ENCODE results near the gene RPUSD2.
"Not testable (repeated sequence)": the region's sequence is repeated elsewhere in the genome, so short reads cannot be mapped to it uniquely, and the experiment has no call there.

The RPUSD2 gene

GRCh38 chr15:40575113-40575512, 6.0 kb downstream of the RPUSD2 start:
- DNase-seq: no peak
- no peak for TF ChIP-seq CTCF (IDR thresholded peaks at IDR 0.05; ENCODE audit: low read depth, low read length)
- Histone ChIP-seq H3K4me1 (no peaks in the 10 kb centered on the region; the same call in 1 of the 2 replicates), H3K9me3 (no peaks in the 10 kb centered on the region), H3K36me3 (peaks cover 27% of the 10 kb centered on the region), H3K27me3 (no peaks in the 10 kb centered on the region), H3K4me3 (ENCODE audit: low read depth, low read length) (no peak overlapping the region)

- H3K4me3 ChIP-seq (ENCODE audit: low read depth, low read length); H3K4me1 ChIP-seq; H3K27me3 ChIP-seq; H3K9me3 ChIP-seq; DNase-seq: not testable (repeated sequence)
- H3K36me3 ChIP-seq: peaks cover 20% of the 10 kb centered on the region
Observed at GRCh38 chr15:40576914-40577313, 7.8 kb downstream of the RPUSD2 start.

- no peaks in the 10 kb centered on the region for H3K27me3 ChIP-seq
- no peak for DNase-seq
- no peak overlapping the region for H3K4me3 ChIP-seq (ENCODE audit: low read depth, low read length)
- H3K4me1 ChIP-seq: no peaks in the 10 kb centered on the region
- no peak for TF ChIP-seq CTCF (IDR thresholded peaks at IDR 0.05; ENCODE audit: low read depth, low read length)
- peaks cover 11% of the 10 kb centered on the region for H3K36me3 ChIP-seq
- H3K9me3 ChIP-seq: no peaks in the 10 kb centered on the region
Observed at GRCh38 chr15:40578892-40579291, 9.8 kb downstream of the RPUSD2 start.

GRCh38 chr15:40581796-40582195, 12.7 kb downstream of the RPUSD2 start:
- not testable (repeated sequence) for H3K4me3 ChIP-seq (ENCODE audit: low read depth, low read length); H3K4me1 ChIP-seq; DNase-seq; H3K36me3 ChIP-seq; H3K9me3 ChIP-seq; H3K27me3 ChIP-seq

GRCh38 chr15:40582726-40583246, 13.7 kb downstream of the RPUSD2 start:
- no peak overlapping the region for H3K4me3 ChIP-seq (ENCODE audit: low read depth, low read length)
- no peak for DNase-seq
- no peak for TF ChIP-seq CTCF (IDR thresholded peaks at IDR 0.05; ENCODE audit: low read depth, low read length)
- no peaks in the 10 kb centered on the region for H3K27me3 ChIP-seq
- no peaks in the 10 kb centered on the region for H3K4me1 ChIP-seq
- H3K9me3 ChIP-seq: no peaks in the 10 kb centered on the region
- H3K36me3 ChIP-seq: no peaks in the 10 kb centered on the region

- Histone ChIP-seq H3K27me3 (no peaks in the 10 kb centered on the region), H3K36me3 (no peaks in the 10 kb centered on the region), H3K4me3 (ENCODE audit: low read depth, low read length) (no peak overlapping the region), H3K9me3 (no peaks in the 10 kb centered on the region), H3K4me1 (no peaks in the 10 kb centered on the region)
- no peak for DNase-seq
- TF ChIP-seq CTCF (IDR thresholded peaks at IDR 0.05; ENCODE audit: low read depth, low read length): no peak
Observed at GRCh38 chr15:40584191-40584590, 15.1 kb downstream of the RPUSD2 start.

GRCh38 chr15:40590667-40591050, 21.6 kb downstream of the RPUSD2 start:
- Histone ChIP-seq H3K27me3 (no peaks in the 10 kb centered on the region), H3K36me3 (no peaks in the 10 kb centered on the region), H3K4me3 (ENCODE audit: low read depth, low read length) (no peak overlapping the region), H3K9me3 (no peaks in the 10 kb centered on the region), H3K4me1 (peaks cover 3% of the 10 kb centered on the region; the same call in 1 of the 2 replicates)
- no peak for TF ChIP-seq CTCF (IDR thresholded peaks at IDR 0.05; ENCODE audit: low read depth, low read length)
- no peak for DNase-seq

Measured in BE2C (cell line).